CD4-positive, alpha-beta T cell treated with Interleukin-21 for 1 hour (primary cell): ENCODE data around the gene C18orf63.

Experiments
- DNase-seq: peaks from one replicate; pipeline ENCODE4 v3.0.0-alpha.2; 2020

C18orf63 gene

GRCh38 chr18:74331404-74331803 lies 15.8 kb downstream of the C18orf63 start:
- no peak for DNase-seq

DNA sequence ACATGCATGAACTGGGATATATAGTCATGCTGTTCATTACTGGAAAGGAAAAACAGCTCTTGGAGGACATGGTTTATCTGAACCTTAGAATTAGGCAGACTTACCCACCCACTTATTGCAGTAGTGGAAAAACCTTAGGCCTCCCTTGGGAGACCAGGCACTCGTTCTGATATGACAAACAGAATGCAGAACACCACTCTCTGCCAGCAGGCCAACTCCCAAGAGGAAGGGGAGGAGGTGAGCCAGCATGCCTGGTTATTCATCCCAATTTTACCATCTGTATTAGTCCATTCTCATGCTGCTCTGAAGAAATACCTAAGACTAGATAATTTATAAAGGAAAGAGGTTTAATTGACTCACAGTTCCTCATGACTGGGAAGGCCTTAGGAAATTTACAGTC lies 17.5 kb downstream of the C18orf63 start:
- DNase-seq = no peak

- no peak for DNase-seq
These were observed 18.7 kb downstream of the C18orf63 start for GRCh38 chr18:74334242-74334893.

GRCh38 chr18:74336656-74337055 lies 21.0 kb downstream of the C18orf63 start:
- no peak for DNase-seq

DNA sequence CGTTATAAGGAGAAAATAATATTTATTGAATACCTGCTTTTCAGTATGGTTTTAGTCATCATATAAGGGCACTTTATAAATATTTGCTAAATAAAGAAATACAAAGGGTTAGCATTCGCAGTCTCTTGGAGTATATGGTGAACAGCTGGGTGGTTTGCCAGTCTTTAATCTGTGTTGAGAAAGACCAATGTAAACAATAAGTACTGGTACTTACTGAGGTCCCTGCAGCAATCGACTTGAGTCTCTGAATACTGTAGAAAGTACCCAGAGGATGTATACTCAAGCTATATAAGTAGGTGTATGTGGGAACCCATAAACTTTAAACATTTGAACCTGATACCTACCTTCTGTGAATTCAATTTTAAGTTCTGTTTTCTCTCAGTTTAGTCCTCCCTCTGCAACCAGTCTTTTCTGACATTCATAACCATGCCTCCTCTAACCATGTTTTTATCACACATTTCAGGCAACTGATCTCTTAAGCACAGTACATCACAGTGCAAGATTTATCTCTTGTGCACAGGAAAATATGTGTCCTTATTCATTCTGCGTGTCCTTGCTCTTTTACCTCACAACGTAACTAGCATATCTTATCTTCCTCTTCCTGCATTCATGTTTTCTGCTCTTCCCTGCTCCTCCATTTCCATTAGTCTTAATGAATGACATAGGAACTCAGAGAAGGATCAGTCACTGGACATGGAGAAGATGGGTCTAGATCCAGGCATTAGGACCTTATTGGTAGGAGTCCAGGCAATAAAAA lies 21.7 kb downstream of the C18orf63 start:
- no peak for DNase-seq

- DNase-seq = no peak
These were observed 22.3 kb downstream of the C18orf63 start for GRCh38 chr18:74337912-74338309.

GRCh38 chr18:74342416-74343043 lies 26.9 kb downstream of the C18orf63 start:
- peak; percentile 45 for DNase-seq

DNA sequence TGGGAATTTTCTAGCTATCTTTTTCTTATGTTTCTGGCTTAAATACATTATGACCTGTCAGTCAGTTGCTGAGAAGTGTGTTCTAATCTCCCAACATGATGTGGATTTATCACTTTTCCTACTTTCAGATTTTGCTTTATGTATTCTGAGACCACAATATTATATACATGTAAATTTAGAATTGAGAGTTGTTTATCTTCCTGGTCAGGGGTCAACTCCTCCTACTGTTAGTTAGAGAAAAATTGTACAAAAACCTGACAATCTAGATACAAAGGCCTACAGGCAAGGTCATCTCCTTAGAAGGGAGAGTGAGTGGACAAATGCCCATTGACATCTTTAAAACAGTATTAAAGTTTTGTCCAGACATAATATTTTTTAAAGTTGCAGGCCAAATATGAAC lies 30.6 kb downstream of the C18orf63 start:
- no peak for DNase-seq

DNA sequence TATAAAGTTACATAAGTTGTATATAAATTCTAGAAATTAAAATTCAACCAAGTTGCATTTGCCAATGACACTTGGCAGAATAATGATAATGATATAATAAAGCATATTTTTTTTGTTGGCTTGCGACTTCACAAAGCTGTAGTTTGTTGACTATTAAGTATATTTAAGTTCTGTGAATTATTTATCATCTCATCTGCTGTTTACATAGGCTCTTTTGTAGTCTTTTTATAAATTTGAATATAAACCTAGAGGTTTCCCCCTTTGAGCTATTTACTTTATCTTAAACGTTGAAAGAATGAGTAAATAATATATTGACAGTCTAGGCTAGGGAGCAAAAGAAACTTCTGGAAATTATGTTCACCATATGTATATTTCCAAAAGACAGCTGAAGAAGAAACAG lies 32.9 kb downstream of the C18orf63 start:
- no peak for DNase-seq

DNA sequence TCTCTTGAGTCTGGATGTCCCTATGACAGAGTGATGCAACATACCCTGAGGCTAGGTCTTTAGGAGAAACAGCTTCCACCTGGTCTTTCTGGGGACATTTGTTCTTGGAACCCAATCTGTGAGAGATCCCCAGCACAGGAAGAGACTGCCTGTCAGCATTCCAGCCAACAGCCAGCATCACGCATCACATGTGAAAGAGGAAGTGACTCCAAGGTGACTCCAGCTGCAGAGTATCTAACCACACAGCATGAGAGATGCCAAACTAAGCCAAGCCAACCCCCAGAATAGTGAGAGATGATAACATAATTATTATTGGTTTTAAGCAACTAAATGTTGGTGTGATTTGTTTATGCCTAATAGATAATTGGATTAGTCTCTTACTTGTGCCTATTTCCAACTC lies 35.7 kb downstream of the C18orf63 start:
- DNase-seq = no peak

DNA sequence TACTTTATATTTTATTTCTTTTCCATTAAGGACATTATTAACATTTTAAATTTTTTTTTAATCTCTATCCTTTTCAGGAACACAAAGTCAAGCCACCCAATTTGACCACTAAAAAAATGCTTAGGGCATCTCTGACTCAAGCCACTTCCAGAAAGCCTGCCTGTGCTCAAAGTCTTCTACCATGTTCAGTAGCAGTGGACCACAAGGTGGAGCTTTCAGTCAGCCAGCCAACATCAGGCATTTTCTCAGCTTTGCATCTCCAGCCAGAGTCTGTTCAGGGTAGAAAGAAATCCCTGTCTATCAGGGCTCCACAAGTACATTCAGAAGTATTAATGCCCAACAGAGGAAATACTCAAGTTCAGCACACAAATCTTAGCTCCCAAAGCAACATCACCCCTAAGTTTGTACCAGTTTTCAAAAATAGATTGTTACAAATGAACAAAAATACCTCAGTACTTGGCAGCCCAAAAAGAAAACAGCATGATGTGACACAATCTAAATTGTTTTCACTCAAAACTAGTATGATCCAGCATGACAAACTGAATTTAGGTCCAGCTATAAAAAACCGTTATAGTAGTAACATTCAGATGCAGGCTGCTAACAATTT lies 37.6 kb downstream of the C18orf63 start:
- peak; percentile 74 for DNase-seq

DNA sequence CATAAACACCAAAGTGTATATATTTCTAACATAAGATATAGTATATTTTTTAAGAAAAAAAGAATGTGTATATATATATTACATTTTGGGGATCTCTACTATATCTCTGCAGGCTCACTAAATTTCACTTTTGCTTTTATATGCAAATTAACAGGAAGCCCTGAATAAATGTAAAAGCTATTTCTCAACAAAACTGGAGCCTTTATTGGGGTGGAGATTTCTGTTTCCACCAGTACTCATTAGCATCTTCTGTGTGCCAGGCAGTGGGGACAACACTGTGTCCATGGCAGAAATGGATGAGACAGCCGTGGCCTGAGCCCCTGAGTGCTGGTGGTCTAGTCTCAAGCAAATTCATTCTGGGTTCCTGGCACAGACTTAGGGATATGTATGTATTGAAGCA lies 41.3 kb downstream of the C18orf63 start:
- no peak for DNase-seq

DNA sequence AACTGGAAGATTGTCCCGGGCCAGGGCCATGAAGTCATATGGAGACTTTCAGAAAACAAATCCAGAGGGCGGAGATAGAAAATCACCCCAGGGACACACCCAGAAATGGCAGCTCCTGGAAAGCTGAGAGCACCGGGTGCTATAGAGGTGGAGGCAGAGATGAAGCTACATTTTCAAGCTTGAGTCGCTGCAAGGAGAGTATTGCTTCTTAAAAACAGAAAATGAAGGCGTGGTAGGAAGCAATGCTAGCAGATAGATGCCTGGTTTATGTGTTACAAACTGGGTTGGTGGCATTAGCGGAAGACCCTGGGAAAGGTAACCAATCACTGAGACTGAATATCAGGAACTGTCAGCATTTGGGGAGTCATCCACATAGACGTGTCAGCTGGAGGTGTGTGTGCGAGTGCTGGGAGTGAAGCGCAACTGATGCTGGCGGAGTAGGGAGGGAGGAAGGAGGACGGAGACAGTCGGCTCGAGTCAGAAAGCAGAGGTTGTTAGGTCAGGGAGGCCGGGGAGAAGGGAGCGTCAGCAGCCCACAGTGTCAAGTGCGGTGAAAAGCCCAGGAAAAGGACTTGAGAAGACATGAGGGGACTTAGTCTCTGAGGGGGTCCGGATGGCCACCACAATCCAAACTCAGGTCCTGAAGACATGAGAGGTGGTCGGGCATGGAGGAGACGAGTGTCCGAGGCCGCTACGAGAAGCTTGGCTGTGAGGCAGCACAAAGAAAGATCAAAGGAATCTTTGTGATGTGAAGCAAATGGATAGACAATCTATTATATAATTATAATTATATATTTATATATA lies 45.4 kb downstream of the C18orf63 start:
- no peak for DNase-seq

- no peak for DNase-seq
These were observed 52.3 kb downstream of the C18orf63 start for GRCh38 chr18:74367905-74368304.

DNA sequence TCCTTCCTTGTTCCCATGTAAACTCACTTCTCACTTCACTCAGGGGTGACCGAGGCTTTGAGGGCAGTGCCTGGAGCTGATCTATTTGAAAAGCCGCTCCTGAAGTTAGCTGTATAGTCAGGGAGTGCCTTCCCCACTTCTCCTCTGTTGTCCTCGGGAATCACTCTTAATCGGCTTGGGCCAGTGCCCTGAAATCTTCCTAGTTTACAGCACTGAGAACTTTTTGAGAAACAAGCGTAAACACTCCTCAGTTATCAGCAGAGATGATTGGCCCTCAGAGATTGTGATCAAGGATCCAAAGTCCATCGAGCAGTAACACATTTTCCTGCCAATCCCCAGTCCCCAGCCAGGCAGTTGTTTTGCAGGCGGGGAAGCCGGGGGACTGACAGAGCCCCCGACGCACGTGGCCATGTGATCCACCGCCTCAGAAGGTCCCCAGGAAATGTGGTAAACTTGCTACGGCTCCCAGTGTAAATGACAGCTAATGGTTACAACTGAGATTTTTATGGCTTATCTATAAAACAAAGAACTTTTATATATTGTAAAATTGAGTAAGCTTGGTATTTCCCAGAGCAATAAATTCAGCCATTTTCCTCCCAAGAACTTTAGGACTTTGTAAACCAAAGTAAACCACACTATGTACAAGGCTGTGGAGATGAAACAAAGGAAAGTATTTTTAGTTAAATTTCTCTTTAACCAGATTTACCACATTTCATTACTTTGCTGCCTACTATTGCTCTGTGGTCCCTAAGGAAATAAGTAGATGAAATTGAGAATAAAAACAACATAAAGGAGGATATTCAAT lies 53.5 kb downstream of the C18orf63 start:
- no peak for DNase-seq

GRCh38 chr18:74370115-74370514 lies 54.5 kb downstream of the C18orf63 start:
- DNase-seq = no peak

- DNase-seq = peak; percentile 88
These were observed 57.8 kb downstream of the C18orf63 start for GRCh38 chr18:74373428-74373827.

DNA sequence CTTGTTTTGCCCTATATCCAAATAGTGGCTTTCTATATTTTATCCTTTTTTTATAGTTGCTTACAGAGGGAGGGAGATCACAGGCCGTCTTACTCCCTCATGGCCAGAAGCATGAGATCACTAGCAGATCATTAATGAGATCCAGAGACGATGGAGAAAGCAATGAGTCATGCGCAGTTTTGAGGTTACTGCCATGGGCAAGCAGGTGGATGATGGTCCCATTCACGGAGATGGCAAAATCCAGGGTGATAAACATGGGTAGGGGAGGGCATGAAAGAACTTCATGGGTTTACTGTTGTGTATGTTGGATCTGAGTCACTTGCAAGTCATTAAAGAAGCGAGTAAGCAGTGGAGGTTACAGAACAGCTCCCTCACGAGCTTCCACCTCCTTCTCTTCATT lies 60.4 kb downstream of the C18orf63 start:
- no peak for DNase-seq

DNA sequence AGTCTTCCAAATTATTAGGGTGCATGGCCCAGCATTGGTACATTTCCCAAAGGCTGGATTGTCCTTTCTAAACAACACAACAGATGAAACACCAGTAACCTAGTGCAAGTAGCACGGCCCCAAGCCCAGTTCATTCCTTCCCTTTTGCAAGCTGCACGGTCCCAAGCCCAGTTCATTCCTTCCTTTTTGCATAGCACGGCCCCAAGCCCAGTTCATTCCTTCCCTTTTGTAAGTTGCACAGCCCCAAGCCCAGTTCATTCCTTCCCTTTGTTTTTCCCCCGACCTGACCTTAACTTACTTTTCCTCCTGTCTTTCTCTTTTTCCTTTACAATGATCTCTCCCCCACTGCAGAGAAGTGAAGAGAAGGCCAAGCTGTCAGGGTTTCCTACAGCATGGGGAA lies 60.9 kb downstream of the C18orf63 start:
- no peak for DNase-seq

GRCh38 chr18:74377776-74378175 lies 62.1 kb downstream of the C18orf63 start:
- DNase-seq = no peak

GRCh38 chr18:74378179-74378682 lies 62.6 kb downstream of the C18orf63 start:
- DNase-seq = peak; percentile 28

DNA sequence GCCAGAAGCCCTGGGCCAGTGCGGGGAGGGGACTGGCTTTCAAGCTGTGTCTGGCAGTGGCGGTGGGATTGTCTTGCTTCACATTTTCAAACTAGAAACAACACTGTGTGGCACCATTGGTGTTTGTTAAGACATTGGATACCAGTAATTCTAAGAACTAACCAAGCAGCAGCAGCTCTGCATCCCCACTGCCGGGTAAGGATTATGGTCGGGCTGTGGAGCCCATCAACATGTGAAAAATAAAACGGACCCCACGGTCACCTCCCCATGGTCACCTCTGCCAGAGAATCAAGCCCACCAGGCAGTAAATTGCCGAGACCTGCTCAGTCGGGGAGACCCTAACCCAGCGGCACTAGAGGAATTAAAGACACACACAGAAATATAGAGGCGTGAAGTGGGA lies 65.3 kb downstream of the C18orf63 start:
- no peak for DNase-seq
